ENCODE results near the gene RETREG1.

GRCh38 chr5:16487456-16487855 lies 129.3 kb downstream of the RETREG1 start:
- TF ChIP-seq CTCF (conservative IDR thresholded peaks at IDR 0.05; ENCODE audit: low read length) (no peak), EZH2phosphoT487 (IDR thresholded peaks at IDR 0.05; ENCODE audit: borderline replicate concordance) (no peak)
